Renal pelvis (tissue), 4 donors: Measurements from ENCODE around the gene PCBD1. TPM values are rescaled to one million over a fixed set of nuclear protein-coding genes. Genes with fewer than 3 reads are reported as not detected.
A peak's percentile ranks its signal among the peaks of the same experiment; 100 is the strongest.

Experiments
- DNase-seq: peaks from one replicate; pipeline ENCODE4 v3.0.0-alpha.2; 2013
- polyA plus RNA-seq, 3 donors: library from polyadenylated mRNA; unstranded; fragments of 120-200 nt; gene quantifications; one replicate each; pipeline ENCODE4 v1.2.1, GENCODE V29; 2013; ENCODE audit not compliant: insufficient read length in 3 of 3

Gene PCBD1
- polyA plus RNA-seq, 3 donors: 114 to 131 (median 128) TPM

- no peak for DNase-seq
These were observed 17.8 kb upstream of the PCBD1 start for GRCh38 chr10:70906031-70906783.

DNA sequence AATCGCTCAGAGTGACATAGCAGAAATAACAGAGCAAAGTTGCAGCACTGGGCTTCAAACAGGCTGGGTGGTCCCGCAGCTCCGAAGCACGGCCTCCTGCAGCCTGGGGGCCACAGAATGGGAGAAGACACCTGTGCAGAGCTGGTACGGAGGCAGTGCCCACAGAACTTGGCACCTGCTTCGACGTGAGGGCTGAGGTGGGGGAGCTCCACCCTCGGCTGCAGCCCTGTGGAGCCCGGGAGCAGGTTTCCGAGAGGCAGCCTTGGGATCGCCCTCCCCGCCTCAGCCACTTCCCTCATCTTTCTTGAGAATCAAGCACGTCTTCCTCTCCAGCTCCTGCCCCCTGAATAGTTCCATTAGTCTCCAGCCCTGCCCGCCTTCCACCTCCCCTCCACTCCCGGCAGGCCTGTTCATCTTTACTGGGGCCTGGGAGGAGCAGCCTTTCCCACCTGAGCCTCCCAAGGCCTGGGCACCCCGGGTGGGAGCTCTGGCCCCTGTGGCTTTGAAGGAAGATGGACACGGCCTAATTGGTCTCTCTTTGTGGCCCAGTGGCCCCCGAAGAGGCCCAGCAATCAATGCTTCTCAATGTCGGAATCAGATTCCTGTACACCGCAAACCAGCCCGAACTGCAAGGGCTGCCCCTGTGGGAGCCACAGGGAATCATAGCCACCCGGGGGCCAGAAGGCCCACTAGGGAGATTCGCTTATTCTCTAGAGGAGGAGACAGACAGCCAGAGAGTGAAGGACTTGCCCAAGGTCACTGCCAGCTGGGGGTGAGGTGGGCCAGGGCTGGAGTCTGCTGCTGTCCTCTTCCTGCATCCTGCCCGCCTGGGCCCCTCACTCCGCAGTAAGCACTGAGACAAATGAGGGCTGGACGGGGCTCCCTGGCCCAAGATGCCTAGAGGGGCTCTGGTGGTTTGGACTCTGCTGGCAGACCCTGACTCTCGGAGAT is 17.0 kb upstream of the PCBD1 start:
- no peak for DNase-seq

- DNase-seq: peak; percentile 48
These were observed 15.0 kb upstream of the PCBD1 start for GRCh38 chr10:70903262-70903921.

- no peak for DNase-seq
These were observed 14.4 kb upstream of the PCBD1 start for GRCh38 chr10:70902661-70903261.

- DNase-seq: no peak
These were observed 13.0 kb upstream of the PCBD1 start for GRCh38 chr10:70901276-70901878.

DNA sequence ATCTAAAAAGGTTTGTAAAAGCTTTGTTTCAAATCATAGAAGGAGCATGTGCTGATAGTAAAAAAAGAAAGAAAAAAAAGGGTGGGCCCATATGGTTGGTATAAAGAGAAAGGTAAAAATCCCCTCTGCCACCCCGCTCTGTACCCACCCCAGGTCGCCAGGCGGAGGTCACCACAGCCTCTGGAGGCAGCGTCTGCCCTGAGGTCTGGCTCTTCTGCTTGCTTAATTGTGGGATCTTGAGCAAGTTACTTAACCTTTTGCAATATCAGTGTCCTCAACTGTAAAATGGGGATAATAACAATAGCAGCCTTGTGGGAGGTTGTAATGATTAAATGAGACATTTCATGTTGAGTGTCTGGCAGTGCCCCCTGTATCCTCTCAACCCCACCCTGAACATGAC is 10.7 kb upstream of the PCBD1 start:
- no peak for DNase-seq

GRCh38 chr10:70898687-70899086 is 10.3 kb upstream of the PCBD1 start:
- no peak for DNase-seq

DNA sequence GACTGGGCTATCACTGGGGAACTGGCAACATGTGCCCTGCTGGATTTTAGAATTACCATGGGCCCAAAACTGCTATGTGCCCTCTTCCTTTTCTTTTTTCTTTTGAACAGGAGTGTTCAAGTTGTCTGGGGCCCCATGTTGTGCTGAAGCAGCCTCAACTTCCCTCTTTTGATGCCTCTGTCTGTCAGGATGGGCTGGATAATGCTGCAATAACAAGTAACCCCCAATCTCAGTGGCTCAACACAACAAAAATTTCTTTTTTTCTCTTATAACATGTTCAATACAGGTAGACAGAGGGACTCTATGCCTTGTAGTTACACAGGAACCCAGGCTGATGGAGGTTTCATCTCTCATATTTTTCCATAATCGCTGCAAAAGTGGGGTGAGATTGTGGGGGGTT is 8.2 kb upstream of the PCBD1 start:
- DNase-seq: no peak

DNA sequence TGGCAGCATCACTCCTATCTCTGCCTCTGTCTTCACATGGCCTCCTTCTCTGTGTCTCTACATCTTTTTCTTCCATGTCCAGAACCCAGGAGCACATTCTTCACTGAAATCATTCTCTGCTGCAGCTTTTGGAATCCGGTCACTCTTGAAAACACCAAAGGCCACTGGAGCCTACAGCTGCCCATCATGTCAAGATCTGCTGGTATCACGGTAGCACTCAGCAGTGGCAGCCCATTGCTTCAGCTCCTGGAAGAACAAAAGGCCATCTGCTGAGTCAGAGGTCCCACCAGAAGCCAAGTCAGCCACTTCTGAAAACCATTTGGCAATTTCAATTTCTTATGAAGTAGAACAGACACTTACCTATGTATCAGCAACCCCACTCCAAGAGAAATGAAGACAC is 6.1 kb upstream of the PCBD1 start:
- DNase-seq: no peak

GRCh38 chr10:70893227-70894006 is 5.1 kb upstream of the PCBD1 start:
- DNase-seq: no peak

GRCh38 chr10:70892631-70893030 is 4.3 kb upstream of the PCBD1 start:
- no peak for DNase-seq

DNA sequence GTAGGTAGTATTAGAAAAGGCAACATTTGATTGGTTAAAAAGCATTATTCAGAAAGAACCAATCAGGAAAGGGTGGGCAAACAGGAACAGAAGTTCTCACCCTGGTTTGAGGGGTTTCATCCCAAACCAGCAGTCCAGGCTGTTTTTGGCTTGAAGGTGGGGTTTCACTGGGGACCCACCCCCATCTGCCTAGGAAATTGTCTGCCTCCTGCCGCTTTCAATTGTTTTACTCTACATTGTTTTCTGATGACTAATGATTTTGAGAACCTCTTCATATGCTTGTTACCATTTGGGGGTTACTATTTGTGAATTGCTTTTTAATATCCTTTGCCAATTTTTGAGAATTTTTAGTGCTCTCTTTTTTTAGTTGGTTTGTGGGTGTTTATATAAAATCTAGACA is 3.3 kb upstream of the PCBD1 start:
- no peak for DNase-seq

GRCh38 chr10:70890917-70891431 is 2.6 kb upstream of the PCBD1 start:
- peak; percentile 60 for DNase-seq

DNA sequence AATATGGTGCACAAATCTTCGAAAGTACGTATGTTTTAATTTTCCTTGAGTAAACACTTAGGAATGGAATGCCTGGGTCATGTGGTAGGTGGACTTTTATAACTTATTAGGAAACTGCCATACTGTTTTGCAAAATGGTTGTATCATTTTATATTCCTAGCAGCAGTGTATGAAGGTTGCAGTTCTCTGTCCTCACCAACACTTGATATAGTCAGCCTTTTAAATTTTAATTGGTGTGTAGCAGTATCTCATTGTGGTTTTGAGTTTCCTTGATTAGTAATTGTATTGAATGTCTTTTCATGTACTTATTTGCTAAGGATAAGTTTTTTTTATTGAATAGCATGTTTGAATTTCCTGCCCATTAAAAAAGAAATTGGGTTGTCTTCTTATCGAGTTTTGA is 926 bp upstream of the PCBD1 start:
- no peak for DNase-seq

- no peak for DNase-seq
These were observed 1.3 kb downstream of the PCBD1 start for GRCh38 chr10:70886921-70887665.

DNA sequence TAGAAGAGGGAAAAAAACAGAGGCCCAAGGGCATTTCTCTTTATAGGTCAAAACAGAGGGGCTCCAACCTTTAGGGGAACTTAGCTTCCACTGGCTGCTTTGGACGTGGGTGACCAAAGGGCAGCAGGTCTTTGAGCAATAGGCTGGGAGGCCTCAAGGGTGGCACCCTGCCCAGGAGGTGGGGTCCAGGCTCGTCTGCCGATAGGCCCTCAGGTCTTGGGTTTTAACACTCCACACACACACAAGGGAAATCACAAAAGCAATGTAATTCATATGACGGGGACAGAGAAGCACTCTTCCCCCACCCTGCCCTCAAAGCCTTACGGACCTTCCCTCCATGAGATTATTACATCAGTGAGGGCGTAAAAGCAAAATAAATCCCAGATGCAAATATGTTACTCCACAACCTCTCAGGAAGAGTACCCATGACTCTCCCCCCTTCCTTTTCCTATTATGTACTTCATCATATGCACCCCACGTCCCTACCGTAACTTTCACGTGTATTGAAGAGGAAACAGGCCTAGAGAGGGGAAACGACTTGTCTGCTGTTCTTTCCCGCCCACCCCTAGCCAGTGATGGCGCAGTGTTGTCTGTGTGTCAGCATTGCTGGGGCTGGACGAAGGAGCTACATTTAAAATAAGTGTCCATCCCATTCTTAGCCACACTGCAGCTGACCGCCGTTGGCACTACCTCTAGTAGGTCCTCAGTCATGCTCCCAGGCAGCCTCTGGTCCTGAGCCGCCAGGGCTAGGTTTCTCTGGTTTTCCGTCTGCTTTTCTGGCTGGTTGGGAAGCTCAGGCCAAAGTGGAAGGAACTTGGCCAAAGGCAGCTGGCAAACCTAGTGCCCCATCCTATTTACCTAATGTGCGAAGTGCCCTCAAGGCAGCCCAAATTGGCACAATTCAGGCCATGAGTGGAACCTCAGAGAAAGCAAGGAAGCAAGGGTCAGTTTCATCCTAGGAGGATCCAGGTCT is 2.1 kb downstream of the PCBD1 start:
- DNase-seq: no peak

DNA sequence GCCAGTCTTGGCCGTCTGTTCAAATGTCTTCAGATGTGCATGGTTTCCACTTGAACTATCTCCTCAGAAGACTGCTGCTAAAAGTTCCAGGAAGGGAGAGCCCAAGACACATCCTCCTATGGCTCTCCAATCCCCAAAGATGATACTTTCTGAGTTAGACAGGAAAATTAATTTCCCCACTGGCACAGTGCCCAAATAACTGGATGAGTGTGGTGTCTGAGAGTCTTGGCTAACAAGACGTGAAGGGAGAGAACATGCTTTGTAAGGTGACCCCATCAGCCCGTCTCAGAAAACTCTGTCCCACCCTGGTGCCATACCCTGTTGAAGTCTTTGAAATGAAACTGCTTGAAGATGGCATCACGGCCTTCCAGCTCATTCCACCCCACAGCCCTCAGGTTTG is 2.9 kb downstream of the PCBD1 start:
- DNase-seq: no peak

GRCh38 chr10:70884741-70885140 is 3.6 kb downstream of the PCBD1 start:
- DNase-seq: no peak
